Measurements from ENCODE around the gene SRGAP2.
"Not testable (repeated sequence)": the region's sequence is repeated elsewhere in the genome, so short reads cannot be mapped to it uniquely, and the experiment has no call there.

DNA sequence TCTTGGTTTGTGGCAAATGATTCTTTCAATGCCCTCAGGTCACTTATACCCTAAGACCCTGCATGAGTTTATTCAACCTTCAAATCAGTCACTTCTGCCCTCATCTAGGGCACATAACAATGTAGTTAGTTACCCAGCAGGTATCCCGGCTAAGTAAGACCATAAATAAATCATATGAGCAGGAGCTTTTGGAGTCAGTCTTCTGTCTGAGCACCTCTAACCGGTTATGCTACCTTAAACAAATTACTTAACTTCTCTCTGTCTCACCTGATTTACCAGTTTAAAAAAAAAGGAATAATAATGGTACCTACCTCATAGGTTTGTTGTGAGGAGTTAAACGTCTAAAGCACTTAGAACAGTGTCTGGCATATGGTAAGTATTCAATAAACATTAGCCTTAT lies 17.6 kb upstream of the SRGAP2 start:
- TF ChIP-seq CTCF (conservative IDR thresholded peaks at IDR 0.05 in 1 of 2, IDR thresholded peaks at IDR 0.05 in 1 of 2; ENCODE audit: extremely low read depth in 1 of 2, insufficient read depth in 1 of 2, low read depth in 1 of 2, low read length in 2 of 2); EZH2 (IDR thresholded peaks at IDR 0.05; ENCODE audit: borderline replicate concordance, low read length): not testable (repeated sequence)
